HG03108 (cell line): ENCODE results near the gene BAAT.
"Not testable (repeated sequence)": the region's sequence is repeated elsewhere in the genome, so short reads cannot be mapped to it uniquely, and the experiment has no call there.

Source experiments
- ATAC-seq: cut with Tn5 transposase; IDR thresholded peaks from one replicate; pipeline ENCODE4 v1.9.1; 2021; ENCODE audit warnings: moderate library complexity; ENCODE audit not compliant: unreplicated experiment

Gene BAAT

GRCh38 chr9:101384873-101385536, at the start of gene BAAT:
Gene BAAT, minus strand, starts transcription at chr9:101385006. Its CDS starts 13,602 bp downstream, at chr9:101371404.
- ATAC-seq = not testable (repeated sequence)

- no peak for ATAC-seq
Measured at GRCh38 chr9:101433229-101433628, 48.4 kb upstream of the BAAT start.

GRCh38 chr9:101432740-101433139, 47.9 kb upstream of the BAAT start:
- no peak for ATAC-seq

DNA sequence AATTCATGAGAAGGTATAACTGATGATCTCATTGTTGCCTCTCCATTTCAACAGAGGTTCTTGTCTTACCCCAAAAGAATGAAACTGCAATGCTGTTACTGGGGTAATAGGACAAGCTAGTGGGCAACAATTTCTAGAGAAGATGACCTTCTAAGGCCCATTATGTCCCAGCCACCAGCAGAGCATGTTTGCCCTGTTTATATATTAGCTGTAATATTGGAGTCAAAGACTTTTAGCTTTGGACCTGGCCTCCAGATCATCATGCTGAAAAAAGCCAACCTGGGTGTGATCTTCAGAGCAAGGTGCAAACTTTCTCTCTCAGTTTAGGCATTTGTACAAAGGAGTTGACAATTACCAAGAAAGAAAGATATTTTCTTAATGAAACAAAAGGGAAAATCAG, 47.4 kb upstream of the BAAT start:
- no peak for ATAC-seq

DNA sequence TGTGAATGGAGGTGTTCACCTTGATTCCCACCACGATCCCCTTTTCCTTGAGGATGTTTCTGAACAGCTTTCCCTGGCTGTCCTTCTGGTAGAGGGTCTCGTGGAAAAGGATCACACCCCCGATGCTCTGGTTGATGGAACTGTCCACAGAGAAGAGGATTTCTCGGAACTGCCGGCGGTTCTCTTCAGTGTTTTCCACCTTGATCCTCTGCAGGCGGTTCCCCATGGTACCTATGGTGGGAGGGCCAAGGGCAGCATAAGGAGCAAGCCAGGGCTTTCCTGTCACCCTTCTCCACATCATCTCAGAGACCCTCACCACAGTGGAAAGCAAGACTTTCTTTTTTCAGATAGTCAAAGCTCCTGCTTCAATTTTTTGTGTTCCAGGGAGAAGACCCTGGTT, 44.9 kb upstream of the BAAT start:
- no peak for ATAC-seq

DNA sequence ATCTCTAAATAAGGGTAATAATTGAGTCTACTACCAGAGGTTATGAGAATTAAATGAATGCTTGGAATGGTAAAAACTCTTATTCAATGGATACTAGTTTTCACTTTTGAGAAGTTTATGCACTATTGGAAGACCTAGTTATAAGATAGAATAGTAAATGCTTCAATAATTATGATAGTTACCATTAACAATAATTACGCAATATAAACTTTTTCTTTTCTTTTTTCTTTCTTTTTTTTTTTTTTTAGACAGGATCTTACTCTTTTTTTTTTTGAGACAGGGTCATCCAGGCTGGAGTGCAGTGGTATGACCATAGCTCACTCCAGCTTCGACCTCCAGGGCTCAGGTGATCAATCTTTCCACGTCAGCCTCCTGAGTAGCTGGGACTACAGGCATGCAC, 44.1 kb upstream of the BAAT start:
- no peak for ATAC-seq

GRCh38 chr9:101427957-101428655, 43.3 kb upstream of the BAAT start:
- ATAC-seq = peak; percentile 60

GRCh38 chr9:101427358-101427757, 42.6 kb upstream of the BAAT start:
- no peak for ATAC-seq

GRCh38 chr9:101421653-101422065, 36.9 kb upstream of the BAAT start:
- no peak for ATAC-seq

DNA sequence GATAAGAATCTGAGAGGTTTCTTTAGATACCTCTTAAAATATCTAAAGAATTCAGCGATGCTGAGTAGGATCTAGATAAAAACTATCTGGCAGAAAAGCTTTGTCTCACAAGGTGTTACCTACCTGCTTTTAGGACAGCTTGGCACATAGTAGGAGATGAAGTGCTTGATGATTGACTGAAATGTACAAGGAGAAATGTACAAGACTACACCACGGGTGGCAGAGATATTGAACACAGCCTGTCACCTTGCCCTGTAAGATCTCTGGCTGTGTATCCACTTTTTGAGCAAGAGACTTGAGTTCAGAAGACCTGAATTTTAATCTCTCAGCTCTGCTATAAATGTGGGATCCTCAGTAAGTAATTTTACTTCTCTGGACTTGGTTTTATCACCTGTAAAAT, 35.1 kb upstream of the BAAT start:
- no peak for ATAC-seq

DNA sequence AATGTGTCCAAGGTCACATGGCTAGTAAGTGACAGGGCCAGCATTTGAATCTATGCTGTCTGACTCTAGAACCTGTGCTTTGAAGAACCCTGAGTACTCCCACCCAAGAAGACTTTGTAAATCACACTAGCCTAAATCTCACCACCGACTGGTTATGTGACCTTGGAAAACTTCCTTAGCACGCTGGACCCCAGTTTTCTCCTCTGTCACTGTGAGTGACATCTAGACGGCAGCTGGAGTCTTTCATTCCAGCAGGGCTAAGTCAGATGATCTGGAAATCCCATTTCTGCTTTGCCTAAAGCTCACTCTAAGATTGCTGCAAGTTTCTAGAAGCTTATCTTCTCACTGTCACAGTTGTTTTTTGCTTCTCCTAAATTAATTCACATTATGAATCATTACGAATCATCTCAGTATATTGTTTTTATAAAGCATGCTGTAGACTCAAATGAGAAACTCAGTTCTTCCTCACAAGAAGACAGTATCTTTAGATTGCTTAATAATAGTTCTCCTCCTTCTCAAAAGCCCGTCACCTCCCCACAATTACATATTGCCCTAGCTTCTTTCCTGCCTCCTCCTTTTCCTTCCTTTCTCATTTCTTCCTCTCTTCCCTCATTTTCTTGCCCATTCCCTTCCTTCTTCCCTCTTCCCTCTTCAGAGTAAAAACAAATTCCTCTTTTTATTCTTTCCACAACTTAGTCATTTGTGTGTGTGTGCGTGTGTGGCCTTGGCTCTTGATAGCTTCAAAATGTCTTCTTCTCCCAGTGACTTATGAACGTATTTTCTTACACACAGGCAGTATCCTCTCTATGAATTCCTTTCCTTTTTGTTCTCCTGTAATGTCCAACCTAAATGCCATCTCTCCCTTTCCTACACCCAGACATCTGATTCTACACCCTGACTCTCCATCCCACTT, 34.0 kb upstream of the BAAT start:
- no peak for ATAC-seq

DNA sequence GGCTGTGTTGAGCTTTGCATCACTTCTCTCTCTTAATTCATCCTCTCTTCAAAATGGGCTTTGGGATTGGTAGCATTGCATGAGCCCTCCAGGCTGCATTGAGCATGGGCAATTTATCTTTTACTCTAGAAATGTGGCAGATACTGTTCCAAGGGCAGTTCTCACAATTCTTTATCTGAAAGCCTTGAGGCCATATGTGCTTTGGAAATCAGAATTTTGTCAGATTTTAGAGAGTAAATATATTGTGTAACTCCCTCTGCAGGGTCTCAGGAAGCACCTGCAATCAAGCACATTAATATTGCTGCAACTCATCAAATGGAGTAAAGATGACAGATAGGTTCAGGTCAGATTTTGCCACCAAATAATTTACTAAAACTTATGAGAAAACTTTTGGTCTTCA, 33.2 kb upstream of the BAAT start:
- no peak for ATAC-seq

DNA sequence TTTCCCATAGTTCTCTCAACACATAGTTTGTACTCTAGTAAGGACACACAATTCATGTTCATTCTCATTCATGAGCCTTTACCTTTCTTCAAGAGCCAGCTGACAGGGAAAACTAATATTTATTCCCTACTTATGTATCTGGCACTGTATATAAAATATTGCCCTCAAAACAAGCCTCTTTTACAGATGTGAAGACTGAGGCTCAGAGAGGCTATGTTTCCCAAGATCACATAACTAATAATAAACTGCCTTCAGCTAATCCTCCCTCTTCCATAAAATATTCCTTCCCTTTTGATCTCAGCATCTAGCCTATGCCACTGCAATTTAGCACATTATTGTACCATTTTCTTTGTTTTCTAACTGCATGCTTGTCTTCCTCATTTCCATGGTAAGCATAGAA, 32.6 kb upstream of the BAAT start:
- ATAC-seq = no peak

GRCh38 chr9:101415578-101415977, 30.8 kb upstream of the BAAT start:
- no peak for ATAC-seq

DNA sequence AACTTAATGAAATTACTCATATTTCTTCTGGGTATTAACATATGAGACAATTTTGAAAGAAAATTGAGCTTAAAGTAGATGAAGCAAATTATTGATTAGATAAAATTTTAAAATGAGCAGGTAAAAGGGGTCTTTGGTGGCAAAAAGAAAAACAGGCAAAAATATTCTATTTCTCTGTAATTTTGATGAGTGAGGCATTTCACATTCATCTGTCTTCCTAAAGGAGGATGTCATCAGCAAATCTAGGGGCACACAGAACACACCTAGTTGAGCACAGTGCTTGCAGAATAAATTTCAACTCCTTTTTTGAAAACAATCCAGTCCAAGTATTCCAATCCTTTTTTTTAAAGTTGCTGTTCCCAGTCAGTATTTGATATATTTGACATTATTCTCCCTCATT, 30.0 kb upstream of the BAAT start:
- no peak for ATAC-seq

- ATAC-seq = no peak
Measured at GRCh38 chr9:101409079-101409477, 24.3 kb upstream of the BAAT start.

DNA sequence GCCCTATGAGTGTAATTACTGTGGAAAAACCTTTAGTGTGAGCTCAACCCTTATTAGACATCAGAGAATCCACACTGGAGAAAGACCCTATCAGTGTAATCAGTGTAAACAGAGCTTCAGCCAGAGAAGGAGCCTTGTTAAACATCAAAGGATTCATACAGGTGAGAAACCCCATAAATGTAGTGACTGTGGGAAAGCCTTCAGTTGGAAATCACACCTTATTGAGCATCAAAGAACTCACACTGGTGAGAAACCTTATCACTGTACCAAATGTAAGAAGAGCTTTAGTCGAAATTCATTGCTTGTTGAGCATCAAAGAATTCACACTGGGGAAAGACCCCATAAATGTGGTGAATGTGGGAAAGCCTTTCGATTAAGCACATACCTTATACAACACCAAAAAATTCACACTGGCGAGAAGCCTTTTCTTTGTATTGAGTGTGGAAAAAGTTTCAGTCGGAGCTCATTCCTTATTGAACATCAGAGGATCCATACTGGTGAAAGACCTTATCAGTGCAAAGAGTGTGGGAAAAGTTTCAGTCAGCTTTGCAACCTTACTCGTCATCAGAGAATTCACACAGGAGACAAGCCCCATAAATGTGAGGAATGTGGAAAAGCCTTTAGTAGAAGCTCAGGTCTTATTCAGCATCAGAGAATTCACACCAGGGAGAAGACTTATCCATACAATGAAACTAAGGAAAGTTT, 23.7 kb upstream of the BAAT start:
- no peak for ATAC-seq

- ATAC-seq = no peak
Measured at GRCh38 chr9:101403516-101404285, 18.9 kb upstream of the BAAT start.

- ATAC-seq = no peak
Measured at GRCh38 chr9:101400120-101400519, 15.3 kb upstream of the BAAT start.

- no peak for ATAC-seq
Measured at GRCh38 chr9:101399643-101399970, 14.8 kb upstream of the BAAT start.
